GM21381 (cell line): Measurements from ENCODE around the gene PPP1R15B.

Experiments
- ATAC-seq: cut with Tn5 transposase; IDR thresholded peaks from one replicate; pipeline ENCODE4 v1.9.1; 2021; ENCODE audit warnings: mild to moderate bottlenecking, moderate library complexity; ENCODE audit not compliant: unreplicated experiment

Gene PPP1R15B

DNA sequence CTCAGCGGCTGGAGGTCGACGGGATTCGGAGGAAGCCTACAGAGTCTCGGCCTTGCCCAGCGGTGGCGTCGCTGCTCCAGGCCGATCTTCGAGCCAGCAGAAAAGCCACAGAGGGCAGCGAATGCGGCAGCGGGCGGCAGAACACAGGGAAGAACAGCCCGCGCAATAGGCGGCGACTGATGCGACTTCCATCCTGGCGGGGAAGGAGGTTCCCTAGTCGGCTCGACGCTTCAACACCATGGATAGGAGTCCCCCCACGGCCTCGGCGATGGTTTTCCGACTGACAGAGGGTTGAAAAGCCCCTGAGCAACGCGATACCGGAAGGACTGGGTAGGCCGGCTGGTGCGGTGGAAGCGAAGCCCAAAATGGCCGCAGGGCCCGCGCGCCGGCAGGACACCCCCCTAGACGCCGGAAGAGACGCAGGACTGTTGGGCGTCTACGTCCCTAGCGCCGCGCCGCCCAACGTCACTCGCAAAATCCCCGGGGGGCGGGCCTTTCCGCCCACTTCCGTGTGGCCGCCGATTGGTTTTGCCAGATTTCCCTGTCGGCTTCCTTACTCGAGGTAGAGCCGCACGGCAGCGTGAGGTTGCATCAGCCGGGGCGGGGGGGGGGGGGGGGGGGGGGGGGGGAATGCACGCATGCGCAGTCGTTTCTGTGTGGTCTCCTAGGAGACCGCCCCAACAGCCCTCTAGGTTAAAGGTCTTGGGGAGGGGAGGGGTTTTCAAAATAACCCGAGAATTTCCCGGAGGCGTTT lies at the start of gene PPP1R15B:
PPP1R15B (minus strand) TSS at position 367 of the 754 bp plus-strand sequence. CDS start 406 bp downstream, outside the sequence.
- peak; percentile 88 for ATAC-seq

DNA sequence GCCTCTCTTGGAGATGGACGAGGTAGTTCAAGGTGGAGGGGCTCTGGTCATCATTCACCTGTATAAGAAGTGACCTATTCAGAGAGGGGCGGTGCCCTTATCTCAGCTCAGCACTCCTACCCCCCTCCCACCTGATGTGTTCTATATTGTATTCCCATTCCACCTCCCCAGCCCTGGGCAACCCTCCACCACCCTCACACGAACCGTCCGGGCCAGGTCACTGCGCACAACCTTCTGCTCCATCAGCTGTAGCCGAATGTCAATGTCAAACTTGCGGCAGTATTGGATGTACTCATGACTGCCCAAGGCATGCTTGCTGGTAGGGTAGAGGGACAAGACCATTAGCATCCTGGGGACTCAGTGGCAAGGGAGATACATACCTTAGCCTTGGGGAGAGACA lies 48.7 kb upstream of the PPP1R15B start:
- ATAC-seq = no peak

DNA sequence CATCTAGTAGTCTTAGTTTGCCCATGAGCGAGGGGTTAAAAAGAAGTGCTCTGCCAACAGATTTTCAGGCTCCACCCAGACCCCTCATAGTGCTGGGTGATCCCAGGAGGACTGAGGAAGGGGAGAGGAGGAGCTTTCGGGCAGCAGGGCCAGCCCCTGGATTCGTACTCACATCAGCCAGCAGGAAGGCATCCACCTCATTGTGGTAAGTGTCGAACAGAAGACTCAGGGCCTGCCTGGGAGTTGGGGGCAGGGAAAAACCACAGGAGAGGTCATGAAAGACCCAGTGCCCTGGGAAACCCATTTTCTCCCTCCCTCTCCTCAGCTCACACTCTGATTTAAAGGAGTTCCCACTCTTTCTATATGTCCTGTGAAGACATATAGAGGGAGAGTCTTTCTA lies 48.1 kb upstream of the PPP1R15B start:
- no peak for ATAC-seq

DNA sequence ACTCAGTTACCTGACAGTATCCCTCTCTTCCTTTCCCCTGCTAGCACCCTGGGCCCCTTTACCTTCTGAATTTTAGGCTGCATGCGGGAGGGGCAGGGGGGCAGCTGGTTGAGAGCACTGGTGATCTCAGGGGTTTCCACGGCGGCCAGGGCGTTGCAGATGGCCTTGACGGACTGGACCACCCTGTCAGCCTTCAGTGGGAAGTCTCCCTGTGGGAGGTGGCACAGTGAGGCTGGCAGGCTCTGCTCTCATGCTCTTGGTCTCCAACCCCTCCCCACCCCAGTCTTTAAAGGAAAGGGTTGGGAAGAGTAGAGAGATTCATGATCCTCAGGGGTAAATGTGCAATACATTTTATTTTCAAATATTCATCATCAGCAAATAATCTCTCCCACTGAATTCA lies 46.0 kb upstream of the PPP1R15B start:
- ATAC-seq = no peak

DNA sequence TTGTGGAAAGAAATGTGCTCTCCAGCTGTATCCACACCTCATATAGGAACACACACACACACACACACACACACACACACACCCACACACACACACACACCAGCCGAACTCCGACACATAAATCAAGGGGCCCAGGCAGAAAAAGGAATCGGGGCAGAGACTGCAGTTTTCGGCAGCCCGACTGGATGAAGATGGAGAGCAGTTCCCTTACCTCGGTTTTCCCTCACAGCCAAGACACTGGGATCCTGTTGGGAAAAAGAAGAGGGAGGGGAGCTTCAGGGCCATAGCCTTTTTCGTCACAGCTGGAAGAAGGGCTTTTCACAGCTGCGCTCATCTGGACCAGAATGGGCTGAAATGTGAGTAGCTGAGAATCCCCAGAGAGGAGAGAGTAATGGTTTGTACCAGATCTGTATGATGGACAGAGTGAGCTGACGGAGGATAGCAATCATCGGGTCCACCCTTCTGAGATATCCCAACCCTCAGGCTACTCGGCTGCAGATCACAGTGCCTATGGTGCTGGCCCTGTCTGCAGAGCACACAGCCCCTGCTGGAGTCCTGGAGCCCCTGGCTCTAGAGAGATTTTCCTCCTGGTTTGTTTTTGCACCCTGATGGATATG lies 45.3 kb upstream of the PPP1R15B start:
- no peak for ATAC-seq

DNA sequence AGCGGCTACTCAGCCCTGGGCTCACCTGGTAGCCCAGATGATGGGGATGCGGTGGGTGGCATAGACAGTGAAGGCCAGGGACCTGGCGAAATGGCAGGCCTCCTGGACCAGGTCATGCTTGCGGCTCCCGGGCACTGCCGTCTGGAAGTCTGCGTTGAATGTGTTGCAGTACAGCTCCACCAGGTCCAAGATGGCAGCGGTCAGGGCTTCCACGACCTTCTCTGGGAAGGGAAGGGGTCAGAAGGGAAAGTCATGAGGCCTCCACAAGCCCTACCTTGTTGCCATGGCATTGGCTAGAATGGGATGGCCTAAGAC lies 44.2 kb upstream of the PPP1R15B start:
- ATAC-seq = no peak

DNA sequence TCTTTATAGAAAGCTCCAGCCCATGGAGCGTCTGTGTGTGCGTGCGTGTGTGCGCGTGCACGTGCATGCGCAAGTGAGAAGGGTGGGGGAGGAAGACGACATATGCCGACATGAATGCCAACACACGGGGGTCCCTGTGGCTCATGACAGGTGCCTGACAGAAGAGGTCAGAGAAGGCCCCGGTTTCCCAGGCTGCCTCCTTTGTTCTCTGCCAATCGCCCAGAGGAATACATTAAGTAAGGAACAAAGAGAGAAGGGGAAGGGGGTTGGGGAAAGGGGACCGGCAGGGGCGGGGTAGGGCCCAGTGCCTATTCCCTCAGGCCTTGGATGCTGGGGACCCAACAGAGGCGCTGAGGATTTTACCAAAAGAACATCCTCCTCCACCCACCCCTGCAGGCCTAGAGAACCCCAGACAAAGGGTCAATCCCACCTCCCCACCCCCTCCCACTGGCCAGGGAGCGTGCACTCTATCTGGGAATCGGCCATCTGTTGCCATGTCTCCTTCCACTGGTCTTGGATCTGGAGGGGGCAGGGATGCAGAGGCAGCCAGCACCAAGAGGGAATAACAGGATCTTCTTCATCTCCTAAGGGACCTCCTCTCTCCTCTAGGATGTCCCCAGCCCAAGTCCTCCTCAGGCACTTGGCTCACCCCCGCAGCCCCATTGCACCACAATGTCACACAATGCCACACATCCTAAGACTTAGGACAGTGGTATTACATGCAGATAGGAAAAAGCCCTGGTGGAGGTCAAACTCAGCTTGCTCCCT lies 43.6 kb upstream of the PPP1R15B start:
- ATAC-seq = no peak

DNA sequence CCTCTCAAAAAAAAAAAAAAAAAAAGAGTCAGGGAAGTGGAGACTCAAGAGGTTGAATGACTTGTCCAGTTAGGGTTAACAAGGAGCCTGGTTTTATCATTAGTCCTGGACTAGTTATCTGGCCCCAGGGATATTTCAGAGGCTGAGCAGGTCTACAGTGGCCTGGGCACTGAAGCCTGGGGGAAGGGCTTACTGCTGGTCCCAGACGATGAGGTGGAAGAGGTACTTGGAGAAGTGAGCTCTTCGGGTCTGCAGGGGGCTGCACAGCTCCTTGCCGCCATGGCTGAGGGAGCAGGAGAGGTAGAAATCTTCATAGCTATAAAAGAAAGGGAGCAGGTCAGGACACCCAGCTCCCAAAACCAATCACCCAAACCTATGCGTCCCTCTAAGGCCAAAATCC lies 42.9 kb upstream of the PPP1R15B start:
- no peak for ATAC-seq

DNA sequence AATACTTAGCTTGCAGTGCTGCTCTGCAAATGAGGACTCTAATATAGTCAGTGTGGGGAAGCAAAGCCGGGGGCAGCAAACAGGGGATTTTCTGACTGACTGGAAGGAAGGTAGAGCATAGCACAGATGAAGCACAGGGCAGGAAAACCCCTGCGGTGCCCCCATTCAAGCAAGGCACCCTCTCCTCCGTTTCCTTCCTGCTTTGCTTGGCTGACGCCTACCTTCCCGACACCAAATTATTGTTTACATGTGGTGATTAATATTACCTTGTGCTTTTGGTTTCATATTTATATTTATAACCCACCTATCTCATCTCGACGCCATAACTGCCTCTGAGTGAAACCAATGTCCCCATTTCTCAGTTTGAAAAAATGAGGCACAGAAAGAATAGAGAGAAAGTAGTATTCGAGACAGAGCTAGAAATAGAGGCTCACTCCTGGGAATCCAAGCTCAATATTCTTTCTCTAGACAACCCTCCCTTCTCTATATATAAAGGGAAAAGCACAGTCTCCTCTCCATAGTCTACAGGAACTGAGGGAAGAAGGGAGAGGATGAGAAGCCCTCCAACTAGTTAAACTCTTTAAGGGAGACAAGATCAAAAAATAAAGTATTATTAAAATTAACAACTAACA lies 41.6 kb upstream of the PPP1R15B start:
- ATAC-seq = peak; percentile 74

DNA sequence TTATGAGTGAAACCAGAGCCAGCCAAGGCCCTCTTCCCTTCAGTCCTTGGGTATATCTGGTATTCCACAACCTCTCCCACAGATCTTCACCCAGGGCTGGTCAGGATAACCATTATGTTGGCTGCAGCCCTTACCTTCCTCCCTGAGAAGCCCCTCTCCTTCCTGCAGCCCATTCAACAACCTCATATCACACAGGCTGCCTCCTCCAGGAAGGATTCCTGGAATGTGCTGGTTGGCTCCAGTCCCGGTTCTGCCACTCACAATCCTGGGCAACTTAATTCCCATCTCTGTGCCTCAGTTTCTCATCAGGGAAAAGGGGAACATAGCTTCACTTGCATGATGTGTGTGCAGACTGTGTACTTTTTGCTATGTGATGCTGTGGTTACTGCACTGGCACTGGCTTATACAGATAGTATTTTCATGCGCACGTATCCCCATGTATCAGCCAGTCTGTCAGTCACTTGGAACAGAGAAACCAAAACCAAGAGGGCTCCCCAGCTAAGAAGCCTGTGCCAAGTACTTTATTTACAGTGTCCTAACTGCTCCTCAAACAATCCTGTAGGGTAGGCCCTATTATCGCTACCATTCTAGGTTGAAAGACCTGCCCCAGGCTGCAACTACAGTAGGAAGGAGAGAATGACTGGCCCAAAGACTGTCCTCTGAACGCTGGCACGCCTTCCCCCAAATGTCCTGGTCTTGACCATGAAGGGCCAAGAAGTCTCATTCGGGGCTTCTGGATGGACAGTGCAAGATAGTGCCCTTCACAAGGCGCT lies 39.9 kb upstream of the PPP1R15B start:
- no peak for ATAC-seq

DNA sequence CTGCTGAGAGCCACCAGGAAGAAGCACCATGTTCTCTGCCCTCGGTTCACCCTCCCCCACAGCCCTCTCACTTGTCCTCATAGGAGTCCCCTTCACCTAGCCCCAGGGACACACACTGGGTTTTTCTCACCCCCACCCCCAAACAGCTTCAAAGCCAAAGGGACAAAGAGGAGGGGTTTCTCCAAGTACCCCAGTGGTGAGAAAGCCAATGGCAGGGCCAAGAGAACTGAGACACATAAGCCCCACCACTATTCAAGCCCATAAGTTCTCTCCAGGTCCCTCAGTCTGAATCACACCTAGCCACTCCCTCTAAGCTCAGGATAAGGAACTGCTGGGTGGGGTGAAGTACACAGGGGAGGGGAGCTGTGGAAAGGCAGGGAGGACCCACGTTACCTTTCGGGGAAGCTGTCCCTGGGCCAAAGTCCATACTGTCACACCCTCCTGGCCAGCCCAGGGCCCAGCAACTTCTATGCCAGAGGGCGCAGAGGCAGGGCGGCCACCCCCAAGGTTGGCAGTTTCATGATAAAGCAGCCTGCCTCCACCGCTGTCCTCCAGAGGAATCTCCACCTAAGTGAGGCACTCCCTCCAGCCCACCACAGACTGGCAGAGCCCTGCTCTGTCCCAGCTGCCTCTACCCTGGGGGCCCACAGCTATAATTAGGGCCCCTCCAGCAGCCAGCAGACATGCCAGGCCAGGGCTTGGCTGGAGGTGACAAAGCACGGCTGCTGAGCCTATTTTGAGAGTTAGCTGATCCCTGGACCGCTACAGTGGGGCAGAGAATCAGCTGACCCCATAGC lies 39.0 kb upstream of the PPP1R15B start:
- ATAC-seq = no peak

DNA sequence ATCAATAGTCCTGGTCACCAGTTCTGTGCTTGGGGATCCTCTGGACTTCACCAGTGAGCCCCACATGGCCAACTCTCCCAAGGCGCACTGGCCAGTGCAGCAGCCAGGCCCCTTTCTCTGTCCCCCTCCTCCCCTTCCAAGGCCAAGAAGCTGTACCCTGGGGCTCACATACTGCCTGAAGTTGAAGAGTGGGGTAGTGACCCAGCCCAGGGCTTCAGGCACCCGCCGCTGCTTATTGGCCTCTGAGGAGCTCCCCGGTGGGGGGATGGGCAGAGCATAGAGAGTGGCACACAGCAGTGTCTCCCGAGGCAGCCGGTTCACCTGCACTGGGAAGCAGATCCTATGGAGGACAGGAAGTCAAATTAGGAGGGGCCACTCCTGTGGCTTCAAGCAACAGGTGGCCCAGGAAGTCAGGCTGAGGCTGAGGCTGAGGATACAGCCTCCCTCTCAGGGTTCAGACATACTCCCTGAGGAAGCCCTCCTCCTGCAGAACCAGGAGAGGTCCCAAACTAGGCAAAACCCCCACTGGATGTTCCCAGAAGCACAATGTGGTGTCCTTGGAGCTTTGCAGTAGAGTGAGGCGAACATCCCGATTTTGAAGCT lies 38.2 kb upstream of the PPP1R15B start:
- no peak for ATAC-seq

DNA sequence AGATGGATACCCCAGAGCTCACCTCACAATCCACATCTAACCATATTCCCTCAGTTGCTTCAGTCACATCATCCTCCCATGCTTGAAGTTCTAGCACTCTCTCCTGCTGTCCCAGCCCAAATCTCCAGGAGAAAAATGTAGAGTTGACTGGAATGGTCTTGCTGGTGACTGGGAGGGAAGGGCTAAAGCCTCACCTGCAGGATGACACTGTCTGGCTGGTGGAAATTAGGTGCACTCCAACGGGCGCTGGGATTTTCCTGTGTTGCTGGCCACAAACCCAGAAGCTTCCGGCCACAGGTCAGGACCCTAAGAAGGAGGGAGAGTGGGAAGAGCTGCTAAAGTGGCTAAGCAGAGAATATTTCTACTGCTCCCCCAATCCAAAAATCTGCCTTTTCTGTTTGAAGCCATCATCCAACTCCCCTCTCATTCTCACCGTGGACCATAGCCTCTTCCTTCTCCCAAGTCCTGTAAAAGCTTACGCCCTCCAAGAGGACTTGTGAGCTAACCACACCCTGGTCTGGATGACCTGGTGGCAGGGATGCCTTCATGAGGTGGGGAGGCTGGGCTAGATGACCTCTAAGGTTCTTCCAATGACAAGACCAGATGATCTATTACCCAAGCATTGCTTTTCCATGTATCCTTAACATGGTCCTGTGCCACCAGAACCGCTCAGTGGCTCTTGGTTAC lies 37.5 kb upstream of the PPP1R15B start:
- no peak for ATAC-seq

DNA sequence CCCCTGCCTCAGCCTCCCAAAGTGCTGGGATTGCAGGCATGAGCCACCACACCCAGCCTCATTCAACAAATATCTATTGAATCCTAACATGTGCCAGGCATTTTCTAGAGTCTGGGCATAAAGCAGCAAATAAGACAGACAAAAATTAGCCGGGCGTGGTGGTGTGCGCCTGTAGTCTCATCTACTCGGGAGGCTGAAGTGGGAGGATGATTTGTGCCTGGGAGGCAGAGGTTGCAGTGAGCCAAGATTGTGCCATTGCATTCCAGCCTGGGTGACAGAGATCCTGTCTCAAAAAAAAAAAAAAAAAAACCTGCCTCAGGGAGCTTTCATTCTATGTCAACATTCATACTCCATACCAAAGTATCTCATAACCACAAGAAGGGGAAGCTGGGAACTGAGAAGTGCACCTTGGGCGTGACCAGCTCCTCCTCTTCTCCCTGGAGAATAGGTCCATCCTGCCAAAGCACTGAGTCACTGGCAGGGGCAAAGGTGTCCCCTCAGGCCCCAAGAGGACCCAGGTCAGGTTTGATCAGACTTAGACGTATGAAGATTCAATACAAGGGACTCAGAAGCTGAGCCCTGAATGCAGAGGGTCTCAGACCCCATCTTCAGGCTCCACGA lies 36.8 kb upstream of the PPP1R15B start:
- ATAC-seq = no peak

DNA sequence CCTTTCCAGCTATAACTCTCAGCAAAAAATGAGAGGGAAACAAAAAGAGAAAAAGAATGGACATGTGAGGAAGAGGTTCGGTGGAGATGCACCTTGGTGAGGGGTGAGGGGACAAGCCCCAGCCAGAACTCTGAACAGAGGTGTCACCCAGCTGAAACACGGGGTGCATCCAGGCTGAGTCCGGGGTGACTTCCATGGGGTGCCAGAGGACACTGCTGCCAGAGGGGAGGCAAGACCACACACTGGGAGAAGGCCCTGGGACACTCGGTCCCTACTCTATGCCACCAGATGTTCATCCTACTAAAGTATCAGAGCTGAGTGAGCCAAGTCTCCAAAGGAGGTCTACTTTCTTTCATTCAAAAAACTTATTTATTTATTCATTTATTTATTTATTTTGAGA lies 36.1 kb upstream of the PPP1R15B start:
- no peak for ATAC-seq

DNA sequence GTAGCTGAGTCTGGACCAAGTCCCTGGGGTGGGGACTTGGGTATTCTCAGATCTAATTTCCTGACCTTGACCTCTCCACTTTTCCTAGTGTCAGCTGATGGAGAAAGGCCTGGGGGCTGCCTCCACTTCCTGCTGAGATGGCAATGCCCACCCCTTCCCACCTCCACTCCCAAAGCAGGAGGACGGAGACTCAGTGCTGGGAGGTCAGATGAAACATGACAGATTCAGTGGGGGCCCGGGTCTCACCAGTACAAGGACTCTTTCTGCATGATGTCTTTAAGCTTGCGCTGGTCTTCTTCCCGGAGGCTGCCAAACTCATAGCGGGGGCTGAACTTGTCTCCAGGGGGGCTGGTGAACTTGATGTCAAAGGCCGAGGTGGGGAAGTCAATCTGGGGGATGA lies 35.6 kb upstream of the PPP1R15B start:
- ATAC-seq = no peak

DNA sequence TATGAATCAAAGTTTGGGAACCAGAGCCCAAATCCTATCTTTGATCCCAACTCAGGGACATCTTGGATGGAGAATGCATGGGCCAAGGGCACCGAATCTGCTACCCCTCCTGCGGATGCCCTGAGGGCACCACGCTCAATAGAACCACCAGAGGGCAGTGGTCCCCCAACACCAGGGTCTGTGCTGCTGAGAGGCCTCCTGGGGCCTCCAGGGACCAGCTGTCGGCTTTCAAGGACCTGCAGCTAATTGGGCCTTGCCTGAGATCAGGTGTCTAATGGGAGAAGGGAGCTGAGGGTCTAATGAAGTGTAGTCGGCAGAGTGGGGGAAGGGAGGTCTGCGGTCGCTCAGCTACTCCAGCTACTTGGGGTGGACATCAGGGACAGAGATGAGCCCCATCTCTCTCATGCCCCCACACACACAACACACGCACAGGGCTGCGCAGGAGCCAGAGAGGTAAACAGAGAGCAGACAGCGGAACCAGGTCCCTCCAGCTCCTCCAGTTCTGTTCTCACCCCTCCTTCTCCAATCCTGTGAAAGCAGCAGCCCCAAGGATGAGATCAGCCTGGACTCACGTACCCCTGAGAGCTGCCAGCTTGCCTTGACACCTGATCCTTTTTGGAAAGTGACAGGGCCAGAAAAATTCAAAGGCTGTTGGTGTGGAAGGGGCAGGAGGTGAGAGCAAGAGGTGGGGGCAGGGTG lies 34.9 kb upstream of the PPP1R15B start:
- no peak for ATAC-seq

DNA sequence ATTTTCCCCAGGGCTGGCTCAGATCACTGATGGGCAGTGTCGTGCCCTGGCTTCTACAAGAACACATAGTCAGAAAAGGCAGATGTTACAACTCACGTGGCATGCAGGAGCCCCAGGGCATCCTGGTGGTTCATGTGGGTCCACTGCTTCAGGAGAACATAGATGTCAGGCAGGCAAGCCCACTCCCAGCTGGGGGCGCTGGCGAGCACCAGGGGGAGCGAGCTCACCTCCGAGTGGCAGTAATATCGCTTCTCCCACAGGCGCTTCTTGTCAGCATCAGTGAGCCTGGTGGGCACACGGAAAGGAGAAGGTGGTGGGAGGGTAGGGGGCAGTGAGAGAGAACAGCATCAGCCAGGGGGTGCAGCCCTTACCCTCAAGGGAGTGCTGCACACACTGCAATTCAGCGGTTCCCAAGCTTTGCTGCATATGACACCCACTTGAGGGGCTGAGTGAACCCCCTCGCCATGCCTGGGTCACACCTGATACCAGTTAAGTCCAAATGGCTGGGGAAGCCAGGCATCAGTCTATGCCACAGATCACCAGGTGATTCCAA lies 34.3 kb upstream of the PPP1R15B start:
- ATAC-seq = no peak
